GM10847 (cell line): ENCODE measurements around the gene KCNG4.

Experiments used
- POLR2A ChIP-seq: IDR thresholded peaks from 2 replicates; pipeline ENCODE4 v1.6.1; 2011; ENCODE audit not compliant: insufficient read length; ENCODE audit errors: extremely low read depth

Gene KCNG4

DNA sequence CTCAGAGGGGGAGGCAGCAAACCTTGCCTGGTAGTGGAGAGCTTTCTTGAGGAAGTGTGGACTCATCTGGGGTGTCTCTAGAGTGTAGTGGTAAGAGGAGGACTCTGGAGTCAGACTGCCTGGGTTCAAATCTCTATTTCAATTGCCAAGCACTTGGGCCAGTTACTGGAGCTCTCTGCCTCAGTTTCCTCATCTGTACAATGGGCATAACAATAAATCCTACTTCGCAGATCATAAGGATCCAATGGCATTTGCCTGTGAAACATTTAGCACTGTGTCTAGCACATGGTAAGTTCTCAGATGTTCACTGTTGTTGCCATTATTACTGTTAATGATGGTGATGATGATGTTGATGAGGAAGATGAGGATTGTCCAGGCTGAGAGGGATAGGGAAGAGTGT lies 31.2 kb upstream of the KCNG4 start:
- TF ChIP-seq POLR2A: no peak

DNA sequence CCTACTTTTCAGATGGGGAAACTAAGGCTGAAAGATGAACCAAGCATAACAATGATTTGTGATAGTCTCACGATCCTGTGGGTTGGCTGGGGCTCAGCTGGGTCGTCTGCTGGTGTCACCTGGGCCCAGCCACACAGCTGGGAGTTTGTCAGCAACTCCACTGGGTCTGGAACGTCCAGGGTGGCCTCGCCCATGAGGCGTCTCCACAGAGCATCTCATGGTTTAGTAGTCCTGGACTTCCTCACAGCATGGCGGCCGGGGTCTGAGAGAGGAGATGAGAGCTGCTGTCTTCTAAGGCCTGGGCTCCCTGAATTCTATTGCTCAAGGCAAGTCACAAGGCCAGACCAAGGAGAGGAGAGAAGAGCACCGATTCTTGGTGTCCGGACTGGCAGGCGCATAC lies 30.7 kb upstream of the KCNG4 start:
- TF ChIP-seq POLR2A: no peak

GRCh38 chr16:84270071-84270470 lies 30.3 kb upstream of the KCNG4 start:
- TF ChIP-seq POLR2A: no peak

DNA sequence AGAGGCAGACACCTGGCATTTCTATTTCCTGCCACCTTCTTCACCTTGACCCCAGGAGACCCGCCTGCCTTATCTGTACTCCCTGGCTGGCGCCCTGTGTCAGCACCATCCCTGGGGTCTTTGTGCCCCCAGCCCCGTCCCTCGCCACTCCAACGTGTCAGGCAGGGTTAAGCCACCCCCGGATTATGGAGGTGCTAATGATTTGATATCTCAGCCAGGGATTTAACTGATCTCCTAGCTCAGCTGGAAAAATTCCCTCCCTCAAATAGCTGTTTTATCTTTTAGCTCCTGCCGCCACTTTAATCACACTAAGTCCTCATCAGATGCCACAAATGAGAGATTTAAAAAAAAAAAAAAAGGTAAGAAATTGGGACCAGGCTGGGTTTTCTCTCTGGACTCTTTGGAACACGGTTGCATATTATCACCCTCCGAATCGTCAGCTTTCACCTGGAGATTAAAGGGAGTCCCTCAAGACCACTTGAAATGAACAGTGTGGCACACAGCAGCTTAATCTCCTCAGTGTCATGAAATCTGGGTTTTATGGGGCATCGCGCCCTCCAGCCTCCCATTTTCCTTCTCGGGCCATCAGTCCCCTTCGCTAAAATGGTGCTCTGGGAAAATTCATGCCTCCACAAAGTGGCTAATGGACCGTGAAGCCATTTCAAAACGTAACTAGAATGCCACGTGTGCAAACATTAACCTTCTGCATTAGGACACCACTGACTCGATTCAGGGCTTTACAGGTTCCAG lies 28.7 kb upstream of the KCNG4 start:
- TF ChIP-seq POLR2A: no peak

- TF ChIP-seq POLR2A: no peak
These were observed 27.6 kb upstream of the KCNG4 start for GRCh38 chr16:84267380-84267779.

DNA sequence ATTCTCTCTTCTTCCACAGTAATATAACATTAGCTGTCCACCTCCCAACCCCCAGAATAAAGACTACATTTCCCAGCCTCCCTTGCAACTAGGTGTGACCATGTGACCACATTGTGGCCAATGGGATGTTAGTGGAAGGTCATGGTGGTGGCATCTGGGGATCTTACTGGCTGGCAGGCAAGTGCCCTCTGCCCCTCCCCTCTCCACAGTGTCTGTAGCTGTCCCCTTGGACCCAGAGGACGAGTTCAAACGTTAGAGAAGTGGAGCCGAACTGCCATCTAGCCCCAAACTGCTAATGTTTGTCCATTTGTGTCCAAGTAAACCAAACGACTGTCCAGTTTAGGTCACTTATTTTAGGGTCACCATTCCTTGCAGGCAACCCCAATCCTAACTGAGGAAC lies 26.6 kb upstream of the KCNG4 start:
- TF ChIP-seq POLR2A: no peak

- no peak for TF ChIP-seq POLR2A
These were observed 23.1 kb upstream of the KCNG4 start for GRCh38 chr16:84262939-84263338.

- TF ChIP-seq POLR2A: no peak
These were observed 22.2 kb upstream of the KCNG4 start for GRCh38 chr16:84262031-84262430.

- TF ChIP-seq POLR2A: no peak
These were observed 21.1 kb upstream of the KCNG4 start for GRCh38 chr16:84260766-84261554.

DNA sequence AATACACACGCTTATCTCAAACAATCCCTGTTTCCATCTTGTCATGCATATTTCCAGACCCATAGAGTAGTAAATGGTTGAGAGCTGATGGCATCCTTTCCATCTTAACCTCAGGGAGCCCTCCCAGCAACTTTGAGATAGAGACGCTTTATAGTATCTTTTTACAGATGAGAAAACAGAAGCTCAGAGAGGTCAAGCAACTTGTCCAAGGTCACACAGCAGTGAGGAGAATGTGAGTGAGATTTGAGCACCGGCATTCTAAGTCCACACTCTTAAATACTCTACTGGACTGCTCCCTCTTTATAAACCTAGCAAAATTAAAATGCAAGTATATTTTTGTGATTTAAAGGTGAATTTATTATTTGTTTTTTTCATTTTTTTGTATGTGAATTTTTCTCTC lies 19.9 kb upstream of the KCNG4 start:
- TF ChIP-seq POLR2A: no peak

- TF ChIP-seq POLR2A: no peak
These were observed 18.5 kb upstream of the KCNG4 start for GRCh38 chr16:84258266-84258665.

GRCh38 chr16:84255050-84255810 lies 15.4 kb upstream of the KCNG4 start:
- TF ChIP-seq POLR2A: no peak

GRCh38 chr16:84254062-84254461 lies 14.2 kb upstream of the KCNG4 start:
- no peak for TF ChIP-seq POLR2A

- TF ChIP-seq POLR2A: no peak
These were observed 13.4 kb upstream of the KCNG4 start for GRCh38 chr16:84253173-84253572.

GRCh38 chr16:84252184-84252583 lies 12.4 kb upstream of the KCNG4 start:
- no peak for TF ChIP-seq POLR2A

DNA sequence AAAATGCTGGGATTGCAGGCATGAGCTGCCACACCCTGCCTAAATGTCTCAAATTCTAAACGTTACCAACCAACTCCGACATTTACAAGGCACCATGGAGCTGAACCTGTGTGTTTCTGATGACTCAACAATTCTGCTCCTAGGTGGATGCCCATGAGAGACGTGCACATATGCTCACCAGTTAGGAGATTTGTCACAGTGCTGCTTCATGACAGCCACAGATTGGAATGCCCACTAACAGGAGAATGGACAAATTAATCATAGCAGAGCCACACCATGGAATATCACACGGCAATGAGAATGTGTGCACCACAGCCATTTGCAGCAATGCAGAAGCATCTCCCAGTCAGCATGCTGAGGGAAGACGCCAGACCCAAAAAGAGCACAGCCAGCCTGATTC lies 8.0 kb upstream of the KCNG4 start:
- no peak for TF ChIP-seq POLR2A
